GM12874 (cell line): ENCODE results near the gene LAGE3.

ENCODE experiments used
- TF ChIP-seq, protein P1 (sequence below): IDR thresholded peaks from 2 replicates; pipeline ENCODE4 v1.5.1; 2011; ENCODE audit warnings: low read depth, mild to moderate bottlenecking, control low read depth, low read length, moderate library complexity; ENCODE audit not compliant: insufficient read depth

The LAGE3 gene

DNA sequence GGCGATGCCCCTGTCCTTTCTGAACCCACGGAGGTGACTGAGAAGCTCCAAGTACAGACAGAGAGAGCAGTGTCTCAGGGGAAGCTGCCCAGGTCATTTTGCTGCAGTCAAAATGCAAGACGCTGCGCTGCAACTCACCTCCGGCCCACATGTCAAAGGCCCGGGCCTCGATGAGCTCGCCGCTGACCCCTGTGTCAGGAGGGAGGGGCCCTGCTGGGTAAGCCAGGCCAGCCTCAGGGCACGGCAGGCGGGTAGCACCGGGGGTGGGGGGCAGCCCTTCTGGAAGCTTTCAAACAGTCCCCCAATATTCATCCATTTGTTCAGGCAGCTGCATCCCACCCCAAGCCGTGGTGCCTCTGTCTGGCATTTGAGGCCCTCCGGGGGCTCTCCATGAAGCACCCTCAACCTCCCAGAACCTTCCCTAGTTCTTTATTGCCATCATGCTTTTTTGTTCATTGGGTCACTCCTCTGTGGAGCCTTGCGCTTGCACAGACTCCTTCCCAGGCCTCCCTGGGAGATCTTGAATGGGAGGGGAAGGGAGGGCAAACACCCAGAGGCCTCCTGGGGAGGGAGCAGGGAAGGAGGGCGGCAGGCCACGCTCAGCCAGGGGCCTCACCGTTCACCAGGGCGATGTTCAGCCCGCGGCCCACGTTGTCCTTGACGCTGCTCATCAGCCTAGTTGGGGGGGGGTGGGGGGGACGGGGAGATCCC lies 28.7 kb upstream of the LAGE3 start:
- TF ChIP-seq, protein P1, sequence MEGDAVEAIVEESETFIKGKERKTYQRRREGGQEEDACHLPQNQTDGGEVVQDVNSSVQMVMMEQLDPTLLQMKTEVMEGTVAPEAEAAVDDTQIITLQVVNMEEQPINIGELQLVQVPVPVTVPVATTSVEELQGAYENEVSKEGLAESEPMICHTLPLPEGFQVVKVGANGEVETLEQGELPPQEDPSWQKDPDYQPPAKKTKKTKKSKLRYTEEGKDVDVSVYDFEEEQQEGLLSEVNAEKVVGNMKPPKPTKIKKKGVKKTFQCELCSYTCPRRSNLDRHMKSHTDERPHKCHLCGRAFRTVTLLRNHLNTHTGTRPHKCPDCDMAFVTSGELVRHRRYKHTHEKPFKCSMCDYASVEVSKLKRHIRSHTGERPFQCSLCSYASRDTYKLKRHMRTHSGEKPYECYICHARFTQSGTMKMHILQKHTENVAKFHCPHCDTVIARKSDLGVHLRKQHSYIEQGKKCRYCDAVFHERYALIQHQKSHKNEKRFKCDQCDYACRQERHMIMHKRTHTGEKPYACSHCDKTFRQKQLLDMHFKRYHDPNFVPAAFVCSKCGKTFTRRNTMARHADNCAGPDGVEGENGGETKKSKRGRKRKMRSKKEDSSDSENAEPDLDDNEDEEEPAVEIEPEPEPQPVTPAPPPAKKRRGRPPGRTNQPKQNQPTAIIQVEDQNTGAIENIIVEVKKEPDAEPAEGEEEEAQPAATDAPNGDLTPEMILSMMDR = no peak

DNA sequence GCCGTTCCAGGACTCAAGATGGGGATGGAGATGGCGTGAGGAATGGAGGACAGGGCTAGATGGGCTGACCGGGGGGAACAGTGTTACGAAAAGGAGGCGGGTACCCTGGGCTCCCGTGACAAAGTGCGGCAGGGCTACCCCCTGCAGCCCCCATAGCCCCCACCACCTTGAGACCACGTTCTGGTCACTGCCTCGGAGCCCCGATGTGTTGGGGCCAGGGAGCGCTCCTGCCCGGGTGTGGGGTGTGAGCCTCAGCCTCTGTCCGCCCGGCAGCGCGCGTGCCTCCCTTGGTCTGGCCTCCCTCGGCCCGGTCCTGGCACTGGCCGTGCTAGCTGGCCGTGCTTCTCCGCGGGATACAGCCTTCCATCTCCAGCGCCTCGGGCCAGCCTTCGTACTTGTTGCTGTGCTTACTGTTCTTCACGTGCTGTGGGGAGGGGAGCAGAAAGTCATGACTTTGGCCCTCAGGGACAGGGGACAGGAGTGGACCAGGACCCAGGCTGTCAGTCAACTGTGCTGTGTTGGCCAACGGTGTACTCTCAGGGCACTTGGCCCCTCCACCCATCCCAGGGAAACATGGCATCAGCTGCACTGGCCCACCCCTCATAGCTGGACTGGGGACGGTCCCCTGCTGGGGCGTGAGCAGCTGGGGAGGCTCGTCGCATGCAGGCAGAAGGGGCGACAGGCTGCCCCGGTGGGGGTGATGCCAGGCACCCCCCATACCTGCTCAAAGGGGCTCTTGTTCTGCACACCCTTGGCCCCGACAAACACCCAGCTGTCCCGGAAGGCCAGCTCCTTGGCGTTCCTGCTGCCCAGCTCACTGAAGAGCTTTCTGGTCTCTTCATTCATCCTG lies 27.6 kb upstream of the LAGE3 start:
- TF ChIP-seq, protein P1 = no peak

DNA sequence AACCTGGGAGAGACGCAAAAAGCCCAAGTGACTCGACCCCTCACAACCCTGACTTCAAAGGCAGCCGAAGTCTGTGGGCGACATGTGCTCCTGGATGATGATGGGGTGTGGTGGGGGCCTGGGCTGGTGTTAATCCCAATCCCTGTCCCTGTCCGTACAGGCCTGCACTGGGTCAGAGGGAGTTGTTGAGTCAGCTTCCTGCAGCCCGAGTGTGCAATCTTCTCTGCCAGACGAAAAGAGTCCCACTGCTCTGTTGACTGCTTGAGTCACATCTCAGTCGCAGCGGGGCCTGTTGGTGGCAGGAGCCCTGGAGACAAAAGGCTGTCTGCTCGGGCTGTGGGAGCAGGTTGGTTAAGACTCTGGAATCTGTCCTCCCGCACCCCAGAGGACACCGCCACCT lies 26.7 kb upstream of the LAGE3 start:
- TF ChIP-seq, protein P1 = no peak

DNA sequence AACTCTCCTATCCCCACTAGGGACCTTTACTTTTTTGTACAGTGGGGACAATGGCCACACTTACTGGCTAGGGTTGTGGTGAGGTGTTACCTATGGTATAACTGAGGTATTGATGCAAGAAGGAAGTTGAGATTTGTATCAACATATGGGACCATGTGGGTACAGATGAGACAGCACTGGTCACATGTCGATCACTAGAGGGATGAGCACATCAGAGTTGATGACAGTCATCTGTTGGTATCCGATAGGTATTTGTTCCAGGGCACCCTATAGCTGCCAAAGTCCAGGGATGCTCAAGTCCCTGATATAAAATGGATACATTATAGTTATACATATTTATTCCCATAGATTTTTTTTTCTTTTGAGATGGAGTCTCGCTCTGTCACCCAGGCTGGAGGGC lies 23.9 kb upstream of the LAGE3 start:
- TF ChIP-seq, protein P1 = no peak

DNA sequence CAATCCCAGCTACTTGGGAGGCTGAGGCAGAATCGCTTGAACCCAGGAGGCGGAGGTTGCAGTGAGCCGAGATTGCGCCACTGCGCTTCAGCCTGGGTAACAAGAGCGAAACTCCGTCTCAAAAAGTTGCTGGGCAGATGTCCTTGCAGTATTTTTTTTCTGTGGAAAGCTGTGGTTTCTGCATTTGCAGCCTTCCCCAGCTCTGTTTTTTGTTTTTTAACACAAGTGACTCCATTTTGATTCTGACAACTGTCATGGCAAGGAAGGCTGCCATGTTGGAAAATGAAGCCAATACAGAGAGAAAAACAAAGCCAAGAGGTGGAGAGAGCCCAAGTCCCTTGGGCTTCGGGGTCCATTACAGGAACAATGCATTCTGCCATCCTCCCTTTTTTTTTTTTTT lies 23.0 kb upstream of the LAGE3 start:
- TF ChIP-seq, protein P1 = no peak

DNA sequence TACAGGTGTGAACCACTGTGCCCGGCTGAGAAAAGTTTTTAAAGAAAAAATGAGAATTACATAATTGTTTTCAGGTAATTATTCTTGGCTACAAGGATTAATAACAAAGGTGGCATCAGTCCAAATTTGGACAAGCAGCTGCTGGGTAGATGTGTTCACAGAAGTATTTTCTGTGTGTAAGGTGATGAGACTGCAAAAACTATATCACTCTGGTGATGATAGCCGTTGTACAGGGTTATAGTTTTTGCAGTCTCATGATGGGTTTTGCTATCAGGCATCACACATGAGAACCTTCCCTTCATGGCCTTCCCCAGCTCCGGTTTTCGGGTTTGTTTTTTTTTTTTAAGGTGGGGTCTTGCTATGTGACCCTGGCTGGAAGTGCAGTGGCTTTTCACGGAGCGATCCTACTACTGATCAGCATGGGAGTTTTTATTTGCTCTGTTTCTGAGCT lies 16.4 kb upstream of the LAGE3 start:
- TF ChIP-seq, protein P1 = no peak

DNA sequence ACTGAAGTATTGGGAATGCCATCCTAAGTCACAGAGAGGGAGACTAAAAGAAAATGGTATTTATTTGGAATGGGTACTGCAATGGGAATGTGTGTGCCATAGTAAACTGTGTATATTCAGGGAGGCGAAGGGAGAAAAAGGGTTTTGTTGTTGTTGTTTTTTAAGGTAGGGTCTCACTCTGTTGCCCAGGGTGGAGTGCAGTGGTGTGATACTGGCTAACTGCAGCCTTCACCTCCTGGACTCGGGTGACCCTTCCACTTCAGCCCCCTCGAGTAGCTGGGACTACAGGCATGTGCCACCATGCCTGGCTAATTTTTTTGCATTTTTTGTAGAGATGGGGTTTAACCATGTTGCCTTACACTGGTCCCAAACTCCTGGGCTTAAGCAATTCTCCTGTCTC lies 15.6 kb upstream of the LAGE3 start:
- TF ChIP-seq, protein P1 = no peak
